HG02678 (cell line): Measurements from ENCODE around the gene ITPR3.
A peak's percentile ranks its signal among the peaks of the same experiment; 100 is the strongest.

ENCODE experiments used
- ATAC-seq: cut with Tn5 transposase; IDR thresholded peaks from one replicate; pipeline ENCODE4 v1.9.1; 2021; ENCODE audit warnings: mild to moderate bottlenecking, moderate library complexity; ENCODE audit not compliant: unreplicated experiment

Gene ITPR3

DNA sequence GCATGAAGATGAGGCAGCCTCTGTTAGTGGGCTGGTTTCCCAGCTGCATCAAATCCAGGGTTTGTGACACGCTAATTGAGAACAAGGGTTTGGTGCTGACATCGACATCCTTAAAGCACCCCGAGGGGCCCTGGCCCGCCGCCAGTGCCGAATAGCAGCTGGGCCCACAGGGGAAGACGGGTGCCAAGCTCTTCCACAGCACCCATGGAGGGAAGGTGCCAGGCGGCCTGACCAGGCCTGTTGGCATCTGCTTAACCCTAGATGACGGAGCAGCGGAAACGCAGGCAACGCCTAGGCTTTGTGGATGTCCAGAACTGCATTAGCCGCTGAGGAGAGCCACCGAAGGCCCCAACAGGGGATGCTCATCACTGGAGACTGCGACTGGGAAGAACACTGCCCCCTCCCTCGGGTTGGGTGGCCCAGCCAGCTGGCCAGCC lies 74.3 kb downstream of the ITPR3 start:
- no peak for ATAC-seq

DNA sequence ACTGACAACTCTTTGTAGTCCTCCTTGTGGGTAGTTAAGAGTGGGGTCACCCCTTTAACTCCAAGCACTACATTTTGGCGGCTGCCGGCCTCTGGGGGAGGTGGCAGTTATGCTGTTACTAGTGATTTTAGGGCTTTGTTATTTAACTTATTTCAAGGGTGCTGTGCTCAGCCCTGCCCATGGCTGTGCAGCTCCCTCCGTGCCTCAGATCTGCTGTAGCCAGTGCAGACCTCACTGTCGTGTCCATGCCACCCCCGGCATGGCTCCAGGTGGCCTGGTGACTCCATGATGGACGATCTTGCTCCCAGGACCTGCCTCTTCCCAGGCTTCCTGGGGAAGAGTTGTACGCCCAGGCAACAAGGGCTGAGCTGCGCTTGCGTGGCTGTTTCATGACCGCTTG lies 75.0 kb downstream of the ITPR3 start:
- no peak for ATAC-seq

DNA sequence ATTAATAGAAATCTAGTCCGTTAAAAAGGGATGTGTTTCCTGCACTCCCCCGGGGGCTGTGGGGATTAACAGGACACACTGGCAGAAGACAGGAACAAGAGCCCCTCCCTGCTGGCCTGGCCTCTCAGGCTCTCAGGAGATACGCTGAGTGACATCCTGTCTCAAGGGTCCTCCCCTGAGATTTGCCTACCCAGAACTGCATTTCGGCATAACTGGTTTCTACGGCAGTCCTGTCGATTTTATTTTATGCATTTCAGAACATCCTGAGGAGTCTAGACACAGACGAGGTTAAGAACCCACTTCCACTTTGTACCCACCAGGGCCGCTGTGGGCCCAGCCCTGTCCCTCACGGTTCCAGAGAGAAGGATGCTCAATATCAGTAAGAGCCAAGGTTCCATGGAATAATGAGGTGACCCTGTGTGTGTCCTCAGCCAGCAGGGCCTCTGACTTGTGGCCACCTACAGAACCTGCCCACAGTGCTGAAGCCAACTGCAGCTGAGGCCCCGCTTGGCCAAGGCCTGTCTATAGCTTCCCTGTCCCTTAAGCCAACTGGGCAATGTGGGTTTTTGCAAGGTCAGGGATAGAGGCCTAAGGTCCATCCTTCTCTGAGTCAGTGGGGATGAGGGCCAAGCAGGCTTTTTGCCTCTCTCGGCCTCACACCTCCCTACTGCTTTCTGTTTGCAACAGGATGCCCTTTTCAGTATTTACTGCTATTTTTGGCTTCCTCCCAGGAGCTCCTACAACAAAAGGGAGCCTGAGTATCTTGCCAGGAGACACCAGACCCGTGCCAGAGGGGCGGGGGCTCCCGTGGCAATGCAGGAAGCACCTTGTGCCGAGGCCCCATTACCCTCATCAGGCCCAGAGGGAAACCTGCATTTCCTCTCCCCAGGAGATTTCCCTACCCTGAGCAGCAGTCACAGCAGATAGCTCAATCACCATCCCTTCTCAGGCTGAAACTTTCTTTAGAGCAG lies 75.7 kb downstream of the ITPR3 start:
- ATAC-seq, result no peak

DNA sequence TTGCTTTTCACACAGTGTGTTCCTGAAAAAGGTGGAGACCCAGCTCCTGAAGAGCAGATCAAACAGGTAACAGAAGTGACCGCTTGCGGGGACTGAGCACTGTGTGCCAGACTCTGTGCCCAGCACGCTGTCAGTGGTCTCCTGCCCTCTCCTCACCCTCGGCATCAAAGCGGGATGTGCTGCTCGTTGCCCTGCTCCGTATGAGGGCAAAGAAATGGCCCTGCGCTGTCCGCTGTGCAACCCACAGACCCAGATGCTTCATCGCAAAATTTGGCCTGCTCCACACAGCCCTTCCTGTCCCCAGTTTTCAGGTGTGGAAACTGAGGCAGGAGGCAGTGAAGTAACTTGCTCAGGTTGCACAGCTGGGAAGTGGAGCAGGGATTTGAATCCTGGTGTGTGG lies 76.7 kb downstream of the ITPR3 start:
- no peak for ATAC-seq

DNA sequence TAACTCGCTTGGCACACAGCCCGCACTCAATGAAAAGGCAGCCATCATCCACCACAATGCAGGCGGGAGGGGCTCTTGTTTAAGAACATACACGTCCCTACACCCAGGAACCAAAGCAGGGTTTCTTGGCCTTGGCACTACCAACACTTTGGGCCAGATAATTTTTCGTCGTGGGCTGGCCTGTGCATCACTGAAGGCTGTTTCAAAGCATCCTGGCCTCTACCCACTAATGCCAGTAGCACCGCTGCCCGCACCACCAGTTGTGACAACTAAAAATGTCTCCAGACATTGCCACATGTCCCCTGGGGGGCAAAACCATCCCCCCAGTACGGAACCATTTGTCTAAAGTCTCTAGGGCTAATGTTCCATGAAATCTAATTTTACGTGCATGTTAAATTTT lies 77.4 kb downstream of the ITPR3 start:
- ATAC-seq, result no peak

DNA sequence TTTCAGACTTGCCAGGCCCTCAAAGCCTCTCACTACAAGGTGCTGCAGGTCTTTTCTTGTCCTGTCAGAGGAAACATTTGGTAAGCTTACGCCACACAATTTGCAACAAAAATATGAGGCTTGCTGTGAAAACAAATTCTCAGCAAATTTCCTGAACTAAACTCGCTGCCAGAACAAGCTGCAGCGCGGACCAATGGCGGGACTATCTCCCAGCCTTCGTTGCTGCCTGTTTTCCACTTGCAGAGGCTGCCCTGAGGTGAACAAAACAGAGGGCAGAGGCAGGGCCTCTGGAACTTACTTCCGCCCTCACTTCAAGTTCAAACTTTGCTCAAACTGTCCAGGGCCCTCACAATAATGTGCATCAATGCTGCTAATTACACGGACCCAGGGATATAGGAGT lies 78.0 kb downstream of the ITPR3 start:
- no peak for ATAC-seq

DNA sequence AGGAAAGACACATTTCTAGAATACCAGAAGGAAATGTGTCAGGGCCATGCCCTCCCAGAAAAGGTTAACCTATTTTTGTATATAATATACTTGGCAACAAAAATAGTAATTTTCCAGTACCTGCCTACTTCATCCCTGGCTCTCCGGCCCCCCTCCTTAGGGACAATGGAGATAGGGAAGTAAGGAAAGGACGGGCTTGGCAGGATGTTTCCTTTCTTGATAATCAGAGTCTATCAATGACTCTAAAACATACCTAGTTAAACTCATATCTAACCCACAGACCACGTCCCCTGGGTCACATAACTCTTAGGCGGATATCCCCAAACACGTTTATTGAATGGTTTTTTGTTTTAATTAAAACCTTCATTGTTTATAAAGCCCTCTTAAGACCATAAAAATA lies 78.6 kb downstream of the ITPR3 start:
- ATAC-seq, result no peak

DNA sequence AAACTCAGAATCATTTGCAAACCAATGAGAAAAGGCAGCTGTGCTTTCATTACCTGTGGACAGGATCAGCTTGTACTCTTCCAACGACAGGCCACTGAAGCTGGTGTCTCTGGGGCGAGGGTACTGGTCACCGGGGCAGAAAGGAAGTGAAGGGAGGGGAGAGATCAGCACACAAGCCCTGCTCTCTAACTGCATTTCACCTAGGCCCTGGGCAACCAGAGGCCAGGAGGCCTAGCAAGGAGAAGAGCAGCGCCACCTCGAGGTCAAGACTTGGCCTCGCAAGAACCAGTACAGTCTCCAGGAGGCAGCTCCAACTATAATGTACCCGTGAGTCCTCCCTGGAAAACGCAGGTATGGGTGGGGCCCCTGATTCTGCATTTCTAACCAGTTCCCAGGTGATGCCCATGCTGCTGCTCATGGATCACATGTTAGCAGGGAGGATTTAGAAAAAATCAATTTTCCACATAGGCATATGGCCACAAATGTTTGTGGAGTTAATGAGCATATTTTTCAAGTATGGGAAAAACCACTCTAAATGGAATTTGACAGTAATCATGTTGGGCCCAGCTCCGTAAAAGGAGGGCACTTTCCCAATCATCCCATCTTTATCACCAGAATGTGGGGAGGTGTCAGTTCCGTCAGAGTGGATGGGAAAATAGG lies 79.4 kb downstream of the ITPR3 start:
- peak; percentile 49 for ATAC-seq

DNA sequence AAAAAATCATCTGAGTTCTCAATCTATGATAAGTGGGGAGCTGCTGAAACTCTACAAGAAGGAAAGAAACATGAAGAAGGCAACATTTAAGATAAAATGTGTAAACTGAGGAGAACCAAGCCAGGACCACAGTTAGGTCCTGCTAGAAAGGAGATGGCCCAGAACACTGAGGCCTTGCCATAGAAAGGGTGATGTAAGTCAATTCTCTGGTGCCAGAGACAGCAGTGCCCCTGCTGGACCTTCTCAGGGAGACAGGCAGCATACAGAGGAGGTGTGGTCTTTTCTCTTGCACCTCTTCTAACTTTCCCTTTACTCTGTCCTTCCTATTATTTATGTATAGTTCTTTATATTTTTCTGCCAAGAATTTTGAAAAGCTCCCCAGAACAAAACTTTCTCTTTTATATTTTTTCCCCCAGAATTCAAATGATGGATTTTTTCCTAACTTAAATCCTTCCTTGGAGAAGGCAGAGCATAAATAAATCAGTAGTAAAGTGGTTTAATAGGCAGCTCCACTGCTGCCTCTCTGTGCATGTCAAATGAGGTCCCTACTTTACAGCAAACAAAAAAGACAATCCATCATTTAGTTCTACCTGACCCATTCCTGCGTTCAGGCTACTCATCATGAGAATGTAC lies 81.3 kb downstream of the ITPR3 start:
- no peak for ATAC-seq

DNA sequence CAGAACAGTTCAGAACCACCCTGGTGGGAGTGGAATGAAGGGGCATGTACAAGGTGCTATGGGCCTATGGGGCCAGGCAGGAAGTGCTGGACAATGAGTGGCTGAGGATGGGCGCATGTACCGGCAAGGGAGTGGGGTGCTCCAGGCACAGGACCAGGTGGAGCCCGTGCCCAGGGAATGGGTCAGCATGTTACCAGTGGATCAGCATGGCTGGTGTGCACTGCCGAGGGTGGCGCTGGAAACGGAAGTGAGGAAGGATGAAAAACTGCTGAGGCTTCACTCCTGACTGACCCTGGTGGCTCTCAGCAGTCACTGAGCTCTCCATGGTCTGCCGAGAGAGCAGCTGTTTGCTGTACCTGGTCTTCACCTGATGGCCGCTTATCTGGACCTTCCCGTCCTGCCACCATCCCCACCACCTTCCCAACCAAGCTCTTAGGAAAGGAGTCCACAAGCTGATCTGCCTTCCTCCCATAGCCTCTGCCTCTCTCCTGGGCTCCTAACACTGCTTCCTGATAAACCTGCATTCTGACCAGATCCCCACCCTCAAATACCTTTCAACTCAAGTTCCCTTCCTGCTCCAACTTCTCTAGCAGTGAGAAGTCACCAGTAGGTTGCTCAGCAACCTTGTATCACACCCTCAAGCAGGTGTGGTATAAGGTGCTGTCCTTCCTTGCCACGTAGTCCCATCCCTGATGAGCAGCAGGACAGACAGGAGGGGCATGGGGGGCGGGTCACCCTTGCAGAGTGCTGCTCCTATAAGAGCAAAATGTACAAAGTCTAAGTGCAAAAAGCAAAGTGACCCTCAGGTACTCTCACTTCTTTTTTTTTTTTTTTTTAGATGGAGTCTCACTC lies 83.3 kb downstream of the ITPR3 start:
- ATAC-seq, result no peak

DNA sequence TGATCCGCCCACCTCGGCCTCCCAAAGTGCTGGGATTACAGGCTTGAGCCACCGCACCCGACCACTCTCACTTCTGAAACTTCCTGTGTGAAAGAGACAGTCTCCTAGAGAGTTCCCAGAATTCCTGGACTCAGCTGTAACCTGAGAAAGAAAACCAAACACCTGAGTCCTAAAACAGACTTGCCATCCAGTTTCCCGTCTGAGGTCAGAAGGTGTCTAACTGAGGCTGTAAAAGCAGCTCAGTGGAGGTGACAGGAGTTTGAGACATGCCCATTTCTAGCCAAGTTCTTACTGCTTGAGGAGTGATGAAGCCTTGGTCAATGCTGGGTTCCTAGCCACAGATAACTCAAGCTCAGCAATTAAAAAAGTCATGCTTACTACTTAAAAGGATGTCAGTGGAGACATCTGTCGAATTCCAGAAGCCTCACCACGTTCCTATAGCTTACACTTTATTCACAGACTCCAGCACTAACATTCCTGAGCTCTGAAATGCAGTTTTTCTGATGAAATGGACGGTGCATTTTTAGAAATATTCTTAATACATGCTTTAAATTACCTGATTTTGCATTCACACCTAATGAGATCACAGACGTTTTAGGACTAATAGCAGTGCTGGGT lies 84.3 kb downstream of the ITPR3 start:
- no peak for ATAC-seq

DNA sequence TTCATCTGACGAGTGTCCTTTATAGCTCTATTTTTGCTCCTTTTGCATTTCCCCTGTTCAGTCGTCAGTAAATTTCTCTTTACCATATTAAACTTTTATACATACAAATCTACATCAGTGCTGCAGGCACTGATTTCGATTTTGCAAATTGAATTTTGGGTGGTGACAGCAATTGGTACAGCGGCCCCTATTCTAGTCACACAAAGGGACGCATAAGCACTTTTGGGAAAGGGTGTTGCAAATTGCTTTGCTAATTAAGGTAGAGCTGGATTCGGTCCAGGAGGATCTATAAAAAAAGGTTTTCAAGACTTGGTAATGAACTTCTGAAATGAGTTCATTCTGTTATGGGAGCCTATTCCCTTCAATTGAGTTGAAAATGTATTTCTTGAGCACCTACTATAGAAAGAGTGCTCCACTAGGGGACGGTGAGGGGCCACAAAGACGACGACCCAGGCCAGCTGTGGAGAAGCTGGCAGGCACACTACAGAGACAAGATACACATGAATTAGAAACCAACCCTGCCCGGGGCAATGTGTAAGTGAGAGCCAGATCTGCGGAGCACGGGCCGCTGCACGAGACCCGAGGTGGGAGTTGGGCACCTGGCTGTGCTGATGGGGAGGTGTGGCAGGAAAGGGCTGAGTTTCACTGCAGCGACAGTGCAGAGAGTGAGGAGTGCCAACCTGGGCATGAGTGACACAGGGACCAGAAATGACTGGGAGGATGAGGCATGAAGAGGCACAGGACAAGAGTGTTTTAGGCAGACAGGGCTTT lies 85.0 kb downstream of the ITPR3 start:
- no peak for ATAC-seq

DNA sequence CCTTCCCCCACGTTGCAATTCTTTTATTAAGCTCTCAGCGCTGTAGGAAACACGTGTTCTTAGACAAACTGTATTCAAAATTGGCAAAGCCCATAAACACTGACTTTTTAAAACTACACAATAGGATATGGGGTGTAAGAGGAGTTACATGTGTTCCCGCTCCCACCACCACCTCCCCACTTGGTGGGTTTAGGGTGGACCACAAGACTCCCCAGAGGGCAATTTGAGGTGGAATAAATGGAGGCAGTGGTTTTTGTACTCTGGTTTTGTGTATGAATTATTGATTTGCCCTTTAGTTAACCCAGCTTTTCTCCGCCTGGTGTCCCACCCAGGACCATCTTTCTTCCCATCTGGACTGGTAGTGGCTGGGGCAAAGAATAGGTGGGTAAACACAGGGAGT lies 86.6 kb downstream of the ITPR3 start:
- no peak for ATAC-seq

DNA sequence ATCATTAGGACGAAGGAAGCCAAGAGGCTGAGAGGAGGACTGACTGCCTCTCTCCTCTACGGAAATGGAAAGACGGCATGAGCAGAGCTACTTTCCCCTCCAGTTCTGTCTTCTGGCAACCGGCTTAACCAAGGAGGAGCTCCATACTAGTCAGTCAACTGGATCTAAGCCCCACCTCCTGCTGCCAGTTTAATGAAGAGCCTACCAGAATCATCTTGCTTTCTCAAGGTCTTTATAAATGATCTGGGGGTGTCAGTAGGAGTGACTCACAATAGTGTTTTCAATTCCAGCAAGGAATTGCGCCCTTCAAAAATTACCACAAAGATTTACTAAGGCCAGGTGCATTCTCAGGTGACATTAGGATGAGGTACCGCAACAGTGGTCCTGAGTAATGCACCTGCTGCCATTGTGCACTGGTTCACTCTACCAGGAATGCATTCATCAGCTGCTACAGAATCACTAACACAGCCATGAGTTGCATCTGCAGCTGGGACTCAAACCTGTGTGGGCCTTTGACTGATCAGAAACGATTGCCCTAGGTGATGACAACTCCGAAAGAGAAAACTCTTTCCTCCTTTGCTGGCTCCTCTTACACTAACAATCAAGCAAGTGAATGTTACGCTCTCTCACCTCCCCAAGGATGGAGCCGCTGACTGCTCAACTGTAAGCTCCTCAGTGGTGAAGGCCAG lies 87.5 kb downstream of the ITPR3 start:
- no peak for ATAC-seq

DNA sequence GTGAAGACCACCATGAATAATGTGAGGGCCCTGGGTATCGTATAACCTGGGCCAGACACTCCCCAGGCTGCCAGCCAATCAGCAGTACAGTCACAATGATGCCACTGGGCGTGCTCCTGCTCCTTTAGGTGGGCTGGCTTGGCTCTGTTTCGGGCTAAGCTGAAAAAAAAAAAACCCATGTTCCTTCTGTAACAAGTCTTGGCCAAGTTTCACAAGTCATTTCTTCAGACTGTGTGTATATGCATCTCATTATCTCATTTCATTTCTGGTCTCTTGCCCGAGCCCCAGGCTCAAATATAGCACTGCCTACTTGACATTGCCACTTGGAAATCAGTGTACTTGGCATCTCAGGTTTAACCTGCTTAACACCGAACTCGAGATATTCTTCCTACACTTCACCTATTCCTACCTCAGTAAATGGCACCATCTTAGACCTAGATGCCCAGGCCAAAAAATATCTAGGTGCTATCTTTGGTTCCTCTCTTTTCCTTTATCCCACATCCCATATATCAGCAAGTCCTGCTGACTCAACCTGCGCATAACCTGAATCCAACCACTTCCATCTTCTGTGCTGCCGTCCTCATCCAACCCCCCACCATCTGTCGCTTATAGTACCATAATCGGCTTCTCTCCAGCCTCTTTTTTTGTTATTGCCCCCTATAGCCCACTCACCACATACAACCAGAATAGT lies 88.6 kb downstream of the ITPR3 start:
- no peak for ATAC-seq

DNA sequence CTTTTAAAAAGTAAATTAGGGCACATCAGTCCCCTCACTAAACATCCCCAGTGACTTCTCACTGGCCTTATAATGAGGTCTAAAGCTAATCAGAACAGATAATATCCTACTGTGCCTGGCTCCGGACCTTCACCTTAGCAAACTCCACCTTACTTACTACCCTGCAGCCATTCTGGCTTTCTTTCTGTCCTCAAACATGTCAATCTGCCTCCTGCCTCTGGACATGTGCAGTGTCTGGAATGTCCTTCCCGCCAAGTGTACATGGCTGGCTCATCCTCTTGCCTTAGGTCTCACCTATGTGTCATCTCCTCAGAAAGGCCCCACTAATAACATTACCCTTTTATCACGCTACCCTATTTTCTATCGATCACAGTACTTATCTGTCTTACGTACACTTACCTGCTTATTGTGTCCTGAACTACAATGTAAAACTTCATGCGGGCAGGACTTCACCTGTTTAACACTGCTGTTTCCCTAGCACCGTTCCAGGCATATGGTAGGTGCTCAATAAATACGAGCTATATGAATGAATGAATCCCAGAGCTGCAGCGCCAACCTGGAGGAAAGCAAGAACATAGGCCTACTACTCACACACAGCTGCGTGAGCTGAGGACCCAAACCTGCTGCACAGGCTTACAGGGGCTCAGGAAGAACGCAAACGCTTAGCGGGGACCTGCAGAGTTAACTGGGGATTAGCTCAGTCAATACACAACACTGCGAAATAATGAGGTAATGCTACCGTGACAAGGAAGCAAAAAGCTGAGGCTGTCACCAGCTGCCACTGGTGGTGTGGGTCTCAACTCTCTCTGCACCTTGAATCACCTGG lies 89.4 kb downstream of the ITPR3 start:
- no peak for ATAC-seq
